HCT116 (cell line): ENCODE measurements around the gene OR4X1. TPM values are rescaled to one million over a fixed set of nuclear protein-coding genes. Genes with fewer than 3 reads are reported as not detected.
"Not testable (repeated sequence)": the region's sequence is repeated elsewhere in the genome, so short reads cannot be mapped to it uniquely, and the experiment has no call there.

Experiments
- ATAC-seq: fragments of 200-7000 bp; cut with Tn5 transposase; 2 replicates; pipeline ENCODE4 v1.9.1; 2020; ENCODE audit warnings: mild to moderate bottlenecking, moderate library complexity
- BruUV-seq: library from RNA; stranded (reverse); fragments of 400-500 nt; replicated peaks from 2 replicates; lab custom pipeline; 2021; lab: Mats Ljungman, UMichigan
- CTCF ChIA-PET: fragments of 300-600 bp; sonication (Branson Sonifier 250); formaldehyde crosslinking; loops from one replicate; lab custom pipeline; 2021; ENCODE audit warnings: antibody characterized with exemption; lab: Charles Lee
- POLR2A ChIA-PET: fragments of 300-600, 350-600 bp; sonication (Branson Sonifier 250); formaldehyde crosslinking; loops from one replicate; lab custom pipeline; 2021; ENCODE audit warnings: antibody characterized with exemption; lab: Charles Lee
- RAD21 ChIA-PET, 2 experiments: fragments of 300-600 bp; sonication (Branson Sonifier 250); formaldehyde crosslinking; loops; one replicate each; lab custom pipeline; 2023; ENCODE audit warnings: low total read pairs in 2 of 2; ENCODE audit not compliant: uncharacterized antibody in 2 of 2, unreplicated experiment in 2 of 2, low non-redundant PET in 1 of 2; lab: Charles Lee
- DNase-seq: peaks from one replicate; pipeline ENCODE4 v3.0.0-alpha.2; 2010; ENCODE audit warnings: low read depth, low spot score
- H2AFZ ChIP-seq: fragments of 200-600 bp; shearing (Covaris generic), sonication (generic); 2 replicates; pipeline ENCODE4 v1.6.1; 2017; ENCODE audit warnings: low read depth, mixed run types, mixed read lengths, antibody characterized with exemption, low read length; ENCODE audit not compliant: poor library complexity, severe bottlenecking
- H3K27ac ChIP-seq: 2 replicates; pipeline ENCODE4 v1.5.1; 2012; ENCODE audit warnings: low read depth, low read length
- H3K27me3 ChIP-seq: fragments of 200-600 bp; sonication (generic); 2 replicates; pipeline ENCODE4 v1.6.1; 2016; ENCODE audit warnings: mixed run types, low read length, mixed read lengths; ENCODE audit not compliant: insufficient read depth
- H3K36me3 ChIP-seq, 2 experiments: fragments of 200-500 bp in 1 of 2; fragments of 200-600 bp in 1 of 2; sonication (Bioruptor generic) in 1 of 2; sonication (generic) in 1 of 2; 2 replicates each; pipeline versions ENCODE4 v1.5.1 to v1.6.1; 2014 to 2016; ENCODE audit warnings: low read length in 2 of 2, inconsistent platforms in 1 of 2, mixed read lengths in 1 of 2, mixed run types in 1 of 2; ENCODE audit not compliant: insufficient read depth in 2 of 2, control insufficient read depth in 1 of 2
- H3K4me1 ChIP-seq, 2 experiments: fragments of 200-600 bp in 1 of 2; sonication (generic) in 1 of 2; 2 replicates each; pipeline versions ENCODE4 v1.5.1 to v1.6.1; 2012 to 2017; ENCODE audit warnings: low read length in 2 of 2, inconsistent platforms in 1 of 2, mild to moderate bottlenecking in 1 of 2, mixed read lengths in 1 of 2, mixed run types in 1 of 2, moderate library complexity in 1 of 2; ENCODE audit not compliant: insufficient read depth in 2 of 2, control insufficient read depth in 1 of 2
- H3K4me2 ChIP-seq: fragments of 200-600 bp; sonication (generic); 2 replicates; pipeline ENCODE4 v1.6.1; 2017; ENCODE audit warnings: mixed run types, low read length, mixed read lengths
- H3K4me3 ChIP-seq, 2 experiments: fragments of 200-600 bp in 1 of 2; sonication (generic) in 1 of 2; replicated peaks in 1 of 2; 2 replicates each; pipeline ENCODE4 v1.5.1; 2011 to 2016; ENCODE audit warnings: low read length in 2 of 2, control low read depth in 1 of 2, low read depth in 1 of 2, mild to moderate bottlenecking in 1 of 2, mixed read lengths in 1 of 2, mixed run types in 1 of 2
- H3K79me2 ChIP-seq: fragments of 200-600 bp; sonication (generic); 2 replicates; pipeline ENCODE4 v1.6.1; 2017; ENCODE audit warnings: mild to moderate bottlenecking, mixed run types, low read length, moderate library complexity, mixed read lengths; ENCODE audit not compliant: insufficient read depth
- H3K9ac ChIP-seq: fragments of 200-600 bp; sonication (generic); 2 replicates; pipeline ENCODE4 v1.6.1; 2016; ENCODE audit warnings: low read length, mixed read lengths
- H3K9me2 ChIP-seq: fragments of 200-600 bp; sonication (generic), shearing (Covaris generic); 2 replicates; pipeline ENCODE4 v1.6.1; 2017; ENCODE audit warnings: mixed run types, mild to moderate bottlenecking, moderate library complexity; ENCODE audit not compliant: insufficient read depth
- H3K9me3 ChIP-seq, 2 experiments: fragments of 200-500 bp in 1 of 2; fragments of 200-600 bp in 1 of 2; sonication (Bioruptor generic) in 1 of 2; sonication (generic) in 1 of 2; 2 replicates each; pipeline ENCODE4 v1.6.1; 2014 to 2017; ENCODE audit warnings: low read length in 2 of 2, mixed read lengths in 2 of 2, inconsistent platforms in 1 of 2, low read depth in 1 of 2, mild to moderate bottlenecking in 1 of 2, mixed run types in 1 of 2, moderate library complexity in 1 of 2; ENCODE audit not compliant: control insufficient read depth in 1 of 2, insufficient read depth in 1 of 2
- H4K20me1 ChIP-seq: fragments of 200-600 bp; sonication (generic), shearing (Covaris generic); 2 replicates; pipeline ENCODE4 v1.6.1; 2017; ENCODE audit warnings: mixed run types, mild to moderate bottlenecking, moderate library complexity; ENCODE audit not compliant: insufficient read depth
- ELF1 ChIP-seq: IDR thresholded peaks from 2 replicates; pipeline ENCODE4 v1.6.1; 2012; ENCODE audit warnings: low read depth, borderline replicate concordance
- POLR2A ChIP-seq: IDR thresholded peaks from 2 replicates; pipeline ENCODE4 v1.7.0; 2011; ENCODE audit warnings: borderline replicate concordance; ENCODE audit not compliant: insufficient read depth, insufficient read length; ENCODE audit errors: extremely low read depth
- RAD21 ChIP-seq: IDR thresholded peaks from 2 replicates; pipeline ENCODE4 v1.6.1; 2012; ENCODE audit warnings: low read depth, mild to moderate bottlenecking
- REST ChIP-seq: IDR thresholded peaks from 2 replicates; pipeline ENCODE4 v1.6.1; 2012; ENCODE audit warnings: low read depth
- SP1 ChIP-seq: IDR thresholded peaks from 2 replicates; pipeline ENCODE4 v1.6.1; 2012; ENCODE audit warnings: low read depth
- ZFX ChIP-seq: fragments of 450-650 bp; IDR thresholded peaks from 2 replicates; pipeline ENCODE4 v1.6.1; 2017
- intact Hi-C: fragments of 100-400 bp; cut with micrococcal nuclease; formaldehyde crosslinking; loops from 2 replicates; pipeline ENCODE4 v1.10.0; 2022
- total RNA-seq: library from RNA; stranded (reverse); gene quantifications from one replicate; pipeline ENCODE4 v1.2.1, GENCODE V29; 2021; ENCODE audit not compliant: unreplicated experiment

OR4X1 gene
- total RNA-seq, 1 experiment from 2014 or later = not detected

GRCh38 chr11:48228761-48229160 lies 34.9 kb upstream of the OR4X1 start:
- Histone ChIP-seq H2AFZ (no peak overlapping the region), H3K9me3 (no peaks in the 10 kb centered on the region), H3K4me2 (no peak overlapping the region), H3K27me3 (no peaks in the 10 kb centered on the region), H3K9ac (no peak overlapping the region), H3K4me1 (no peaks in the 10 kb centered on the region), H3K79me2 (no peaks in the 10 kb centered on the region), H3K27ac (no peak overlapping the region), H3K36me3 (no peaks in the 10 kb centered on the region), H4K20me1 (no peaks in the 10 kb centered on the region), H3K9me2 (no peaks in the 10 kb centered on the region), H3K4me3 (no peak overlapping the region)
- POLR2A ChIA-PET = no interaction called here
- RAD21 ChIA-PET = no interaction called here
- no TSS peak for BruUV-seq
- TF ChIP-seq RAD21 = no peak
- TF ChIP-seq POLR2A = no peak
- no peak for TF ChIP-seq ZFX
- no peak for TF ChIP-seq SP1
- TF ChIP-seq ELF1 = no peak
- TF ChIP-seq REST = no peak
- CTCF ChIA-PET = no interaction called here
- ATAC-seq = no peak
- intact Hi-C loops = no loop called here
- DNase-seq = no peak

GRCh38 chr11:48230057-48230456 lies 33.6 kb upstream of the OR4X1 start:
- H3K4me3 ChIP-seq, intact Hi-C loops, H3K9me3 ChIP-seq, H3K27me3 ChIP-seq, CTCF ChIA-PET, H3K9me2 ChIP-seq, H3K36me3 ChIP-seq, H3K9ac ChIP-seq, H3K4me2 ChIP-seq, H4K20me1 ChIP-seq, RAD21 ChIA-PET, POLR2A ChIA-PET, H3K79me2 ChIP-seq, H3K4me1 ChIP-seq, ATAC-seq, H2AFZ ChIP-seq, BruUV-seq, H3K27ac ChIP-seq, DNase-seq: not testable (repeated sequence)
